AG04450 (cell line): ENCODE results near the gene AUTS2. TPM values are rescaled to one million over a fixed set of nuclear protein-coding genes. Genes with fewer than 3 reads are reported as not detected.

Experiments used
- CTCF ChIA-PET: fragments of 300-600, 350-600 bp; formaldehyde crosslinking; extraction: SDS; loops from one replicate; lab custom pipeline; 2022; ENCODE audit warnings: antibody characterized with exemption, inconsistent platforms; lab: Charles Lee
- POLR2A ChIA-PET: fragments of 350-600 bp; formaldehyde crosslinking; extraction: SDS; loops from one replicate; lab custom pipeline; 2021; ENCODE audit warnings: antibody characterized with exemption, inconsistent platforms; lab: Yijun Ruan, JAX
- DNase-seq: peaks from one replicate; pipeline ENCODE4 v3.0.0-alpha.2; 2011; ENCODE audit warnings: low read depth, low spot score
- H3K27ac ChIP-seq: one replicate; pipeline ENCODE4 v1.5.1; 2012; ENCODE audit warnings: low read depth, low read length, control low read depth
- H3K27me3 ChIP-seq: one replicate; pipeline ENCODE4 v1.6.0; 2012; ENCODE audit warnings: low read length; ENCODE audit not compliant: control insufficient read depth, insufficient read depth
- H3K4me3 ChIP-seq: 2 replicates; pipeline ENCODE4 v1.5.1; 2011; ENCODE audit warnings: mild to moderate bottlenecking, low read depth, low read length, control low read depth
- H3K9me3 ChIP-seq: 2 replicates; pipeline ENCODE4 v1.5.1; 2012; ENCODE audit warnings: low read length; ENCODE audit not compliant: control insufficient read depth, insufficient read depth
- CTCF ChIP-seq: IDR thresholded peaks from 2 replicates; pipeline ENCODE4 v1.5.1; 2011; ENCODE audit warnings: low read depth, low read length, control low read depth, inconsistent platforms
- polyA plus RNA-seq: library from polyadenylated mRNA; depleted of rRNA; stranded (reverse); fragments of >200 nt; gene quantifications from 2 replicates; pipeline ENCODE4 v1.2.3, GENCODE V29; 2011

The AUTS2 gene
- polyA plus RNA-seq, 1 experiment: 1.5 TPM

- TF ChIP-seq CTCF: no peak
- ChIA-PET CTCF (interaction anchor here (0.6 kb wide), 1 partner anchor 345 kb away, joined by 5 read pairs; no protein-coding TSS in a partner anchor), POLR2A (no interaction called here)
- DNase-seq: no peak
- Histone ChIP-seq H3K27me3 (no peaks in the 10 kb centered on the region), H3K4me3 (no peak overlapping the region), H3K9me3 (no peaks in the 10 kb centered on the region), H3K27ac (no peak overlapping the region)
These were observed 342.9 kb downstream of the AUTS2 start for GRCh38 chr7:69941077-69941651.

GRCh38 chr7:69942573-69942972 lies 344.3 kb downstream of the AUTS2 start:
- Histone ChIP-seq H3K27ac (no peak overlapping the region), H3K4me3 (no peak overlapping the region), H3K9me3 (no peaks in the 10 kb centered on the region), H3K27me3 (no peaks in the 10 kb centered on the region)
- TF ChIP-seq CTCF: no peak
- ChIA-PET CTCF (no interaction called here), POLR2A (no interaction called here)
- DNase-seq: no peak

GRCh38 chr7:69946901-69947300 lies 348.6 kb downstream of the AUTS2 start:
- Histone ChIP-seq H3K4me3 (no peak overlapping the region), H3K9me3 (no peaks in the 10 kb centered on the region), H3K27me3 (no peaks in the 10 kb centered on the region), H3K27ac (no peak overlapping the region)
- ChIA-PET POLR2A (no interaction called here), CTCF (no interaction called here)
- no peak for DNase-seq
- TF ChIP-seq CTCF: no peak

GRCh38 chr7:69947998-69948397 lies 349.7 kb downstream of the AUTS2 start:
- POLR2A ChIA-PET: no interaction called here
- DNase-seq: no peak
- CTCF ChIA-PET: no interaction called here
- no peak for TF ChIP-seq CTCF
- Histone ChIP-seq H3K4me3 (no peak overlapping the region), H3K27me3 (no peaks in the 10 kb centered on the region), H3K9me3 (no peaks in the 10 kb centered on the region), H3K27ac (no peak overlapping the region)

GRCh38 chr7:69949122-69949521 lies 350.8 kb downstream of the AUTS2 start:
- DNase-seq: no peak
- Histone ChIP-seq H3K9me3 (no peaks in the 10 kb centered on the region), H3K4me3 (no peak overlapping the region), H3K27me3 (no peaks in the 10 kb centered on the region), H3K27ac (no peak overlapping the region)
- CTCF ChIA-PET: no interaction called here
- POLR2A ChIA-PET: no interaction called here
- no peak for TF ChIP-seq CTCF
